Tongue (tissue), 2 donors: Measurements from ENCODE around the gene CACNG3. TPM values are rescaled to one million over a fixed set of nuclear protein-coding genes. Genes with fewer than 3 reads are reported as not detected.
"Not testable (repeated sequence)": the region's sequence is repeated elsewhere in the genome, so short reads cannot be mapped to it uniquely, and the experiment has no call there.

Source experiments
- DNase-seq: peaks from one replicate; pipeline ENCODE4 v3.0.0-alpha.2; 2015
- total RNA-seq: library from RNA; depleted of rRNA; stranded (reverse); fragments of >200 nt; gene quantifications from one replicate; pipeline ENCODE4 v1.2.3, GENCODE V29; 2014

The CACNG3 gene
- total RNA-seq, 1 donor from 2014 or later = not detected

GRCh38 chr16:24336491-24336890 lies 80.4 kb downstream of the CACNG3 start:
- DNase-seq = no peak

GRCh38 chr16:24337013-24337412 lies 80.9 kb downstream of the CACNG3 start:
- DNase-seq = no peak

GRCh38 chr16:24343829-24344228 lies 87.7 kb downstream of the CACNG3 start:
- not testable (repeated sequence) for DNase-seq

GRCh38 chr16:24344784-24345183 lies 88.6 kb downstream of the CACNG3 start:
- no peak for DNase-seq

GRCh38 chr16:24345704-24346103 lies 89.6 kb downstream of the CACNG3 start:
- no peak for DNase-seq

GRCh38 chr16:24346734-24347133 lies 90.6 kb downstream of the CACNG3 start:
- DNase-seq = no peak

- no peak for DNase-seq
Measured at GRCh38 chr16:24347556-24347955, 91.4 kb downstream of the CACNG3 start.

- no peak for DNase-seq
Measured at GRCh38 chr16:24348545-24349290, 92.6 kb downstream of the CACNG3 start.

GRCh38 chr16:24349320-24349719 lies 93.2 kb downstream of the CACNG3 start:
- DNase-seq = no peak

GRCh38 chr16:24352746-24353145 lies 96.6 kb downstream of the CACNG3 start:
- DNase-seq = no peak

- no peak for DNase-seq
Measured at GRCh38 chr16:24353622-24354021, 97.5 kb downstream of the CACNG3 start.

- DNase-seq = no peak
Measured at GRCh38 chr16:24357511-24357910, 101.4 kb downstream of the CACNG3 start.

- DNase-seq = no peak
Measured at GRCh38 chr16:24358117-24358516, 102.0 kb downstream of the CACNG3 start.

- no peak for DNase-seq
Measured at GRCh38 chr16:24359490-24359889, 103.4 kb downstream of the CACNG3 start.

GRCh38 chr16:24360936-24361335 lies 104.8 kb downstream of the CACNG3 start:
- DNase-seq = no peak

- no peak for DNase-seq
Measured at GRCh38 chr16:24364596-24364995, 108.5 kb downstream of the CACNG3 start.

- no peak for DNase-seq
Measured at GRCh38 chr16:24367186-24367710, 111.1 kb downstream of the CACNG3 start.

- DNase-seq = no peak
Measured at GRCh38 chr16:24372824-24373223, 116.7 kb downstream of the CACNG3 start.

GRCh38 chr16:24378999-24379398 lies 122.9 kb downstream of the CACNG3 start:
- DNase-seq = no peak

- no peak for DNase-seq
Measured at GRCh38 chr16:24381470-24382118, 125.5 kb downstream of the CACNG3 start.

GRCh38 chr16:24382762-24383407 lies 126.8 kb downstream of the CACNG3 start:
- DNase-seq = no peak

GRCh38 chr16:24394341-24394740 lies 138.2 kb downstream of the CACNG3 start:
- no peak for DNase-seq
